ENCODE measurements around the gene CPLX1.

DNA sequence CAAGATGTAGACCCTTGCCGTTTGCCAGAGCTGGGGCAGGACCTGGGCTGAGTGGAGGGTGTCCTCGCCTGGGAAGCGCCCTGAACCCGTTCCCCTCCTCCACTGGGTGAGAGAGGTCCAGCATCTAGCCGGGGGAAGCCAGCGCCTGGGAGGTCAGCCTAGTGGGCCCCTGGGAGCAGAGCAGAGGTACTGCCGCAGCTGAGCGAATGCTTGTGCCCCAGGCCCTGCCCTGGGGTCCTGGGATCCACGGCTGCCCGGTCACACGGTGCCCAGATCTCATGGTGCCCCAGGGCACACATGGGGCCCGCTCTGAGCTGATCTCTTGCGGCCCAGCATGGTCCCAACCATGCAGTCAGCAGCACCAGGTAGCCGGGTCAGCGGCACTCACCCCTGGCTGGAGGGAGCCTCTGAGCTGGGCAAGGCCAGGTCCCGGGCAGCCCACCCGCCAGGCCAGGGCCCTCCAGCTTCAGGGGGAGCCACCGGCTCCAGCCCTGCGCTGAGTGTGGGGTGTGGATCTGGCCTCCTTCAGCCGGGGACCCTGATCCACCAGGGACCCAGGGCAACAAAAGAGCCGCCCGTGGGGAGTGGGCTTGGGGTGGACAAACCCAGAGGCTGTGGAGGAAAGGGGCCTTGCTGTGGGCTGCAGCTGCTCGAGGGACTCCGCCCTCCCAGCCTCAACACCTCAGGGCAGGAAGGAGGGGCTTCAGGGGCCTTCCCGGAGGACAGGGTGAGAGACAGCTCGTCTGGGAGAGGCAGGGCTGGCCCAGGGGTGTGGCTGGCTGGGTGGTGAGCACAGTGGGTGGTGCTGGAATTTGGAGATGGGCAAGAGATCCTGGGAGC is 4.1 kb upstream of the CPLX1 start:
- TF ChIP-seq, protein P1, sequence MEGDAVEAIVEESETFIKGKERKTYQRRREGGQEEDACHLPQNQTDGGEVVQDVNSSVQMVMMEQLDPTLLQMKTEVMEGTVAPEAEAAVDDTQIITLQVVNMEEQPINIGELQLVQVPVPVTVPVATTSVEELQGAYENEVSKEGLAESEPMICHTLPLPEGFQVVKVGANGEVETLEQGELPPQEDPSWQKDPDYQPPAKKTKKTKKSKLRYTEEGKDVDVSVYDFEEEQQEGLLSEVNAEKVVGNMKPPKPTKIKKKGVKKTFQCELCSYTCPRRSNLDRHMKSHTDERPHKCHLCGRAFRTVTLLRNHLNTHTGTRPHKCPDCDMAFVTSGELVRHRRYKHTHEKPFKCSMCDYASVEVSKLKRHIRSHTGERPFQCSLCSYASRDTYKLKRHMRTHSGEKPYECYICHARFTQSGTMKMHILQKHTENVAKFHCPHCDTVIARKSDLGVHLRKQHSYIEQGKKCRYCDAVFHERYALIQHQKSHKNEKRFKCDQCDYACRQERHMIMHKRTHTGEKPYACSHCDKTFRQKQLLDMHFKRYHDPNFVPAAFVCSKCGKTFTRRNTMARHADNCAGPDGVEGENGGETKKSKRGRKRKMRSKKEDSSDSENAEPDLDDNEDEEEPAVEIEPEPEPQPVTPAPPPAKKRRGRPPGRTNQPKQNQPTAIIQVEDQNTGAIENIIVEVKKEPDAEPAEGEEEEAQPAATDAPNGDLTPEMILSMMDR (IDR thresholded peaks at IDR 0.05): no peak
- no peak for TF ChIP-seq POLR2A (IDR thresholded peaks at IDR 0.05)

All from testis (tissue), 2 donors.